Esophagus squamous epithelium (tissue), 4 donors: Measurements from ENCODE around the gene STK16.

Source experiments
- CTCF ChIP-seq, 6 experiments: fragments of 450-650 bp in 4 of 6; fragments of 200-600 bp in 2 of 6; sonication (generic) in 2 of 6; IDR thresholded peaks; one replicate each; pipeline ENCODE4 v1.5.1; 2016 to 2019; ENCODE audit warnings: antibody characterized with exemption in 6 of 6, mild to moderate bottlenecking in 4 of 6, moderate library complexity in 4 of 6
- POLR2A ChIP-seq, 4 donors: fragments of 450-650 bp; IDR thresholded peaks; one replicate each; pipeline ENCODE4 v1.6.1; 2017; ENCODE audit warnings: antibody characterized with exemption in 4 of 4, mild to moderate bottlenecking in 4 of 4, moderate library complexity in 3 of 4

- TF ChIP-seq CTCF (IDR thresholded peaks at IDR 0.05), result no peak
- no peak for TF ChIP-seq POLR2A (IDR thresholded peaks at IDR 0.05)
These were observed 34.4 kb upstream of the STK16 start for GRCh38 chr2:219210886-219211362.
